Measurements from ENCODE around the gene DENND4A. TPM values are rescaled to one million over a fixed set of nuclear protein-coding genes. Genes with fewer than 3 reads are reported as not detected.

The DENND4A gene
- total RNA-seq, 4 donors from 2014 or later: 7.4 to 16.4 (median 13.3) TPM

GRCh38 chr15:65682404-65682911 is 109.6 kb downstream of the DENND4A start:
- WGBS, 2 donors: 87 to 89% methylated on average over 2 of the region's 2 CpGs
- H3K4me3 ChIP-seq (ENCODE audit: low read depth, poor library complexity, severe bottlenecking): no peak overlapping the region
- TF ChIP-seq CTCF (IDR thresholded peaks at IDR 0.05): no peak
- TF ChIP-seq POLR2A (IDR thresholded peaks at IDR 0.05): no peak
- intact Hi-C loops (cut with DNase I; ENCODE audit: low total_unique reads): no loop called here
- no peak for DNase-seq (ENCODE audit: low spot score in 2 of 2)

- no peak for DNase-seq (ENCODE audit: low spot score in 2 of 2)
- WGBS, 2 donors: 93 to 96% methylated on average over 1 of the region's 1 CpG
- intact Hi-C loops (cut with DNase I; ENCODE audit: low total_unique reads): no loop called here
- no peak overlapping the region for H3K4me3 ChIP-seq (ENCODE audit: low read depth, poor library complexity, severe bottlenecking)
- no peak for TF ChIP-seq CTCF (IDR thresholded peaks at IDR 0.05)
- no peak for TF ChIP-seq POLR2A (IDR thresholded peaks at IDR 0.05)
These were observed 111.5 kb downstream of the DENND4A start for GRCh38 chr15:65680544-65680943.

GRCh38 chr15:65676123-65676522 is 116.0 kb downstream of the DENND4A start:
- intact Hi-C loops (cut with DNase I; ENCODE audit: low total_unique reads): no loop called here

GRCh38 chr15:65675551-65675950 is 116.5 kb downstream of the DENND4A start:
- H3K4me3 ChIP-seq (ENCODE audit: low read depth, poor library complexity, severe bottlenecking): no peak overlapping the region
- no peak for DNase-seq (ENCODE audit: low spot score in 2 of 2)
- TF ChIP-seq POLR2A (IDR thresholded peaks at IDR 0.05) (no peak), CTCF (IDR thresholded peaks at IDR 0.05) (no peak)
- intact Hi-C loops (cut with DNase I; ENCODE audit: low total_unique reads): no loop called here
- WGBS, 2 donors: 88 to 91% methylated on average over 1 of the region's 1 CpG

More at GRCh38 chr15:65676123-65676522, 116.0 kb downstream of the DENND4A start:
- WGBS, 2 donors: 88 to 90% methylated on average over 2 of the region's 2 CpGs
- no peak for DNase-seq (ENCODE audit: low spot score in 2 of 2)
- H3K4me3 ChIP-seq (ENCODE audit: low read depth, poor library complexity, severe bottlenecking): no peak overlapping the region
- TF ChIP-seq POLR2A (IDR thresholded peaks at IDR 0.05) (no peak), CTCF (IDR thresholded peaks at IDR 0.05) (no peak)

GRCh38 chr15:65666257-65666656 is 125.8 kb downstream of the DENND4A start:
- intact Hi-C loops (cut with DNase I; ENCODE audit: low total_unique reads): no loop called here
- TF ChIP-seq POLR2A (IDR thresholded peaks at IDR 0.05) (no peak), CTCF (IDR thresholded peaks at IDR 0.05) (no peak)
- WGBS, 2 donors: 76 to 79% methylated on average over 3 of the region's 3 CpGs
- no peak for DNase-seq (ENCODE audit: low spot score in 2 of 2)
- no peak overlapping the region for H3K4me3 ChIP-seq (ENCODE audit: low read depth, poor library complexity, severe bottlenecking)

GRCh38 chr15:65663521-65663920 is 128.6 kb downstream of the DENND4A start:
- TF ChIP-seq CTCF (IDR thresholded peaks at IDR 0.05) (no peak), POLR2A (IDR thresholded peaks at IDR 0.05) (no peak)
- intact Hi-C loops (cut with DNase I; ENCODE audit: low total_unique reads): no loop called here
- DNase-seq (ENCODE audit: low spot score in 2 of 2): no peak
- WGBS, 2 donors: 89 to 93% methylated on average over 3 of the region's 3 CpGs
- no peak overlapping the region for H3K4me3 ChIP-seq (ENCODE audit: low read depth, poor library complexity, severe bottlenecking)

Data from lower leg skin (tissue), 4 donors.